ENCODE measurements around the gene GZMB.

DNA sequence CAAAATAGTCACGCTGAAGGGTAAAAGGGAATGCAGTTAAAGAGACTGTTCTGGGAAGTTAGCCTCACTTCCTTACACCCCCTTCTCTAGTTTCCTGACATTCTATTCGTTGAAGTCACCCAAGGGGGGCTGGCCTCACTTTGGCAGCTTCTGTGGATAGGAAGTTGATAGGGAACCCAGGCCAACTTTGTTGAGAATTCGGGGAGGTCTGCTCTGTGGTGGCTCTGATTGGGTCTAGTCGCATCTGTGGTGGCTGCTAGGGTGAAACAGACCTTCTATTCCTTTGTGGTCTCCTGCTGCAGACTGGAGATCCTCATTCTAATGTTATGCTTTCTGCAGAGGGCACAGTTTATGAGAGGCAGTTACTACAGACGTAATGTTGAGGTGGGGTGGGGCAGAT, 28.8 kb upstream of the GZMB start:
- TF ChIP-seq, protein P1, sequence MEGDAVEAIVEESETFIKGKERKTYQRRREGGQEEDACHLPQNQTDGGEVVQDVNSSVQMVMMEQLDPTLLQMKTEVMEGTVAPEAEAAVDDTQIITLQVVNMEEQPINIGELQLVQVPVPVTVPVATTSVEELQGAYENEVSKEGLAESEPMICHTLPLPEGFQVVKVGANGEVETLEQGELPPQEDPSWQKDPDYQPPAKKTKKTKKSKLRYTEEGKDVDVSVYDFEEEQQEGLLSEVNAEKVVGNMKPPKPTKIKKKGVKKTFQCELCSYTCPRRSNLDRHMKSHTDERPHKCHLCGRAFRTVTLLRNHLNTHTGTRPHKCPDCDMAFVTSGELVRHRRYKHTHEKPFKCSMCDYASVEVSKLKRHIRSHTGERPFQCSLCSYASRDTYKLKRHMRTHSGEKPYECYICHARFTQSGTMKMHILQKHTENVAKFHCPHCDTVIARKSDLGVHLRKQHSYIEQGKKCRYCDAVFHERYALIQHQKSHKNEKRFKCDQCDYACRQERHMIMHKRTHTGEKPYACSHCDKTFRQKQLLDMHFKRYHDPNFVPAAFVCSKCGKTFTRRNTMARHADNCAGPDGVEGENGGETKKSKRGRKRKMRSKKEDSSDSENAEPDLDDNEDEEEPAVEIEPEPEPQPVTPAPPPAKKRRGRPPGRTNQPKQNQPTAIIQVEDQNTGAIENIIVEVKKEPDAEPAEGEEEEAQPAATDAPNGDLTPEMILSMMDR (IDR thresholded peaks at IDR 0.05; ENCODE audit: low read depth, low read length, poor library complexity, severe bottlenecking), result no peak
- TF ChIP-seq EZH2phosphoT487 (IDR thresholded peaks at IDR 0.05; ENCODE audit: borderline replicate concordance, low read length), result no peak
